HEK293 (cell line): Measurements from ENCODE around the gene RPS10.

Experiments
- GLI2 ChIP-seq: fragments of 450-650 bp; formaldehyde crosslinking; IDR thresholded peaks from 2 replicates; pipeline ENCODE4; 2017; ENCODE audit warnings: missing biosample characterization, missing genetic modification characterization, low read depth, borderline replicate concordance
- GLIS2 ChIP-seq: fragments of 450-650 bp; formaldehyde crosslinking; IDR thresholded peaks from 2 replicates; pipeline ENCODE4 v1.5.1; 2016; ENCODE audit warnings: missing biosample characterization, missing genetic modification characterization
- HOXA7 ChIP-seq: sonication (generic); formaldehyde crosslinking; IDR thresholded peaks from 2 replicates; pipeline ENCODE4 v1.8.1; 2022; ENCODE audit warnings: missing genetic modification reagents, borderline replicate concordance
- KLF10 ChIP-seq: fragments of 450-650 bp; IDR thresholded peaks from 2 replicates; pipeline ENCODE4 v1.5.1; 2018; ENCODE audit warnings: missing biosample characterization, mild to moderate bottlenecking, missing genetic modification characterization
- PRDM1 ChIP-seq: fragments of 450-650 bp; formaldehyde crosslinking; IDR thresholded peaks from 2 replicates; pipeline ENCODE4; 2016; ENCODE audit warnings: missing biosample characterization, missing genetic modification characterization
- ZNF274 ChIP-seq, 2 experiments: fragments of 200-500 bp in 1 of 2; fragments of 450-650 bp in 1 of 2; sonication (Bioruptor generic) in 1 of 2; formaldehyde crosslinking in 1 of 2; IDR thresholded peaks; 2 replicates each; pipeline versions ENCODE4 v1.5.1 to v1.6.1; 2014 to 2016; ENCODE audit warnings: borderline replicate concordance in 1 of 2, inconsistent platforms in 1 of 2, low read length in 1 of 2, missing biosample characterization in 1 of 2, missing genetic modification characterization in 1 of 2
- ZNF311 ChIP-seq: fragments of 450-650 bp; formaldehyde crosslinking; IDR thresholded peaks from 2 replicates; pipeline ENCODE4 v1.5.1; 2017; ENCODE audit warnings: missing biosample characterization, missing genetic modification characterization, borderline replicate concordance
- TF ChIP-seq, protein P1 (sequence below): fragments of 450-650 bp; formaldehyde crosslinking; IDR thresholded peaks from 2 replicates; pipeline ENCODE4 v1.5.1; 2016; ENCODE audit warnings: missing biosample characterization, missing genetic modification characterization
- TF ChIP-seq, protein P2 (sequence below): fragments of 450-650 bp; formaldehyde crosslinking; IDR thresholded peaks from 2 replicates; pipeline ENCODE4 v1.5.1; 2016; ENCODE audit warnings: missing biosample characterization, missing genetic modification characterization, borderline replicate concordance

- TF ChIP-seq ZNF311 (no peak), ZNF274 (IDR thresholded peaks at IDR 0.05; ENCODE audit: low read length) (no peak), ZNF274 (tag by site-specific recombination; IDR thresholded peaks at IDR 0.05; ENCODE audit: borderline replicate concordance) (no peak), GLIS2 (tag by site-specific recombination) (no peak), HOXA7 (CRISPR knock-in tag) (no peak), PRDM1 (tag by site-specific recombination) (no peak), KLF10 (tag by site-specific recombination) (no peak), GLI2 (no peak)
- TF ChIP-seq, protein P1, sequence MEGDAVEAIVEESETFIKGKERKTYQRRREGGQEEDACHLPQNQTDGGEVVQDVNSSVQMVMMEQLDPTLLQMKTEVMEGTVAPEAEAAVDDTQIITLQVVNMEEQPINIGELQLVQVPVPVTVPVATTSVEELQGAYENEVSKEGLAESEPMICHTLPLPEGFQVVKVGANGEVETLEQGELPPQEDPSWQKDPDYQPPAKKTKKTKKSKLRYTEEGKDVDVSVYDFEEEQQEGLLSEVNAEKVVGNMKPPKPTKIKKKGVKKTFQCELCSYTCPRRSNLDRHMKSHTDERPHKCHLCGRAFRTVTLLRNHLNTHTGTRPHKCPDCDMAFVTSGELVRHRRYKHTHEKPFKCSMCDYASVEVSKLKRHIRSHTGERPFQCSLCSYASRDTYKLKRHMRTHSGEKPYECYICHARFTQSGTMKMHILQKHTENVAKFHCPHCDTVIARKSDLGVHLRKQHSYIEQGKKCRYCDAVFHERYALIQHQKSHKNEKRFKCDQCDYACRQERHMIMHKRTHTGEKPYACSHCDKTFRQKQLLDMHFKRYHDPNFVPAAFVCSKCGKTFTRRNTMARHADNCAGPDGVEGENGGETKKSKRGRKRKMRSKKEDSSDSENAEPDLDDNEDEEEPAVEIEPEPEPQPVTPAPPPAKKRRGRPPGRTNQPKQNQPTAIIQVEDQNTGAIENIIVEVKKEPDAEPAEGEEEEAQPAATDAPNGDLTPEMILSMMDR (tag by site-specific recombination): no peak
- TF ChIP-seq, protein P2, sequence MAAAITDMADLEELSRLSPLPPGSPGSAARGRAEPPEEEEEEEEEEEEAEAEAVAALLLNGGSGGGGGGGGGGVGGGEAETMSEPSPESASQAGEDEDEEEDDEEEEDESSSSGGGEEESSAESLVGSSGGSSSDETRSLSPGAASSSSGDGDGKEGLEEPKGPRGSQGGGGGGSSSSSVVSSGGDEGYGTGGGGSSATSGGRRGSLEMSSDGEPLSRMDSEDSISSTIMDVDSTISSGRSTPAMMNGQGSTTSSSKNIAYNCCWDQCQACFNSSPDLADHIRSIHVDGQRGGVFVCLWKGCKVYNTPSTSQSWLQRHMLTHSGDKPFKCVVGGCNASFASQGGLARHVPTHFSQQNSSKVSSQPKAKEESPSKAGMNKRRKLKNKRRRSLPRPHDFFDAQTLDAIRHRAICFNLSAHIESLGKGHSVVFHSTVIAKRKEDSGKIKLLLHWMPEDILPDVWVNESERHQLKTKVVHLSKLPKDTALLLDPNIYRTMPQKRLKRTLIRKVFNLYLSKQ (tag by site-specific recombination): no peak
Measured at GRCh38 chr6:34373511-34373910, 52.4 kb downstream of the RPS10 start.
